Stimulated activated CD4-positive, alpha-beta T cell treated with anti-CD3 and anti-CD28 coated beads, Interleukin-15, amount 100 ng/mL, for 24 hours (primary cell): ENCODE data around the gene LCNL1.

Experiments
- DNase-seq: peaks from one replicate; pipeline ENCODE4 v3.0.0-alpha.2; 2020

Gene LCNL1

DNA sequence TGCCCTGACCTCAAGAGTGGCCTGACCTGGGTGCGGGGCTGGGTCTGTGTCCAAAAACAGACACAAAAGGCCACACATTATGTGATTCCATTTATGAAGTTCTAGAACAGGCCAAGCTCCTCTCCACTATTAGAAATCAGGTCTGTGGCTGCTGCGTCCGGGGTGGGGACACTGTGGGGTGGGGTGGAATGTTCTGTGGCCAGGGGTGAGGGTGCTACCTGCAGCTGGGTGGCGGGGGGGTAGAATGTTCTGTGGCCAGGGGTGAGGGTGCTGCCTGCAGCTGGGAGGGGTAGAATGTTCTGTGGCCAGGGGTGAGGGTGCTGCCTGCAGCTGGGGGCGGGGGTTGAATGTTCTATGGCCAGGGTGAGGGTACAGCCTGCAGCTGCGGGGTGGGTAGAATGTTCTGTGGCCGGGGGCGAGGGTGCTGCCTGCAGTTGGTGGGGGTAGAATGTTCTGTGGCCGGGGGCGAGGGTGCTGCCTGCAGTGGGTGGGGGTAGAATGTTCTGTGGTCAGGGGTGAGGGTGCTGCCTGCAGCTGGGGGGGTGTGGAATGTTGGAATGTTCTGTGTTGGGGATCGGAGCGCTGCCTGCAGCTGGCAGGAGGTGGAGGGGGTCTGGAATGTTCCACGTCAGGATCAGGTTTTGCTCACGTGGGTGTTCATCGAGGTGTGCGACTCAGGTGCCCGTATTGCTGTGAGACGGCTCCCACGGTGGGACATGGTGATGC, 22.4 kb upstream of the LCNL1 start:
- DNase-seq: no peak

- no peak for DNase-seq
Measured at GRCh38 chr9:136960938-136961275, 21.9 kb upstream of the LCNL1 start.

GRCh38 chr9:136961279-136962065, 21.3 kb upstream of the LCNL1 start:
- no peak for DNase-seq

GRCh38 chr9:136962163-136962562, 20.6 kb upstream of the LCNL1 start:
- DNase-seq: no peak

GRCh38 chr9:136962701-136963248, 20.0 kb upstream of the LCNL1 start:
- no peak for DNase-seq

- DNase-seq: no peak
Measured at GRCh38 chr9:136963341-136963740, 19.5 kb upstream of the LCNL1 start.

DNA sequence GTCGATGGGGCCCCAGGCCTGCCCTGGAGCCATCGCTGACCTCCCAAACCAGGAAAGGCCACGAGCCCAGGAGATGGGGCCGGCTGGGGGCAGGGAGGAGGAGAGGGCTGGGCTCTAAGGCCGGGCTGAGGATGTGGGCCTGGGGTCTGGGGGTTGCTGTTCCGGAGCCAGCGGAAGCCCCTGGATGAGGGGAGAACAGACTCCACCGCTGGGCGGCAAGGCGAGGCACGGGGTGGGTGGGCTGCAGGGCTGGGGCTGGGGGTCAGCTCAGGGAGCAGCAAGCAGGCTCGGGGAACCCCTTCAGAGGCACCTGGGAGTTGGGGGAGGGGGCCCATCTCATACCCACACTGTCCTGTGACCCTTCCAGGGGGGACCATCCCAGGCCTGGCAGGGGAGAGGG, 19.0 kb upstream of the LCNL1 start:
- no peak for DNase-seq

- DNase-seq: no peak
Measured at GRCh38 chr9:136964171-136964689, 18.6 kb upstream of the LCNL1 start.

DNA sequence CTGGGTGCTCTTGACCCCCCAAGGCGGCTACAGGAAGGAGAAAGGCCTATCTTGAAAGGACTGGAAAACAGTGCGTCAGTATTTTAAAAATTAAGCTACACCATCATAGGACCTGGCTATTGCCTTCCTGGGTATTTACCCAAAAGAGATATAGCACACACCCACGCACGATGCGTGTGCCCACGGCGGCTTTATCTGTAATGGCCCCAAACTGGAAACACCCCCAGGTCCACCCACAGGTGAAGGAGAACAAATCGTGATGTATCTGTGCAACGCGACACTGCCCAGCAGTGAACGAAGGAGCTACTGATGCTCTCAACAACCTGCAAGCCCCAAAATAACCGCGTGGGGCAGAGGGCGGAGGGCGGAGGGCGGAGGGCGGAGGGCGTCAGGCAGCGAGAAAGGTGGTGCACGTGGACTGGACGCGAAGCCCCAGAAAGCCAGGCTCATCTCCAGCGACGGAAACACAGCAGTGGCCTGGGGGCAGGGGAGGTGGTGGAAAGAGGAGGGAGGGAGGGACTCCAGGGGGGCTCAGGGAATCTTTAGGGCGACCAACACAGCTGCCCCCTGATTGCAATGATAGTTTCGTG, 17.9 kb upstream of the LCNL1 start:
- no peak for DNase-seq

GRCh38 chr9:136965771-136966484, 16.9 kb upstream of the LCNL1 start:
- DNase-seq: no peak

DNA sequence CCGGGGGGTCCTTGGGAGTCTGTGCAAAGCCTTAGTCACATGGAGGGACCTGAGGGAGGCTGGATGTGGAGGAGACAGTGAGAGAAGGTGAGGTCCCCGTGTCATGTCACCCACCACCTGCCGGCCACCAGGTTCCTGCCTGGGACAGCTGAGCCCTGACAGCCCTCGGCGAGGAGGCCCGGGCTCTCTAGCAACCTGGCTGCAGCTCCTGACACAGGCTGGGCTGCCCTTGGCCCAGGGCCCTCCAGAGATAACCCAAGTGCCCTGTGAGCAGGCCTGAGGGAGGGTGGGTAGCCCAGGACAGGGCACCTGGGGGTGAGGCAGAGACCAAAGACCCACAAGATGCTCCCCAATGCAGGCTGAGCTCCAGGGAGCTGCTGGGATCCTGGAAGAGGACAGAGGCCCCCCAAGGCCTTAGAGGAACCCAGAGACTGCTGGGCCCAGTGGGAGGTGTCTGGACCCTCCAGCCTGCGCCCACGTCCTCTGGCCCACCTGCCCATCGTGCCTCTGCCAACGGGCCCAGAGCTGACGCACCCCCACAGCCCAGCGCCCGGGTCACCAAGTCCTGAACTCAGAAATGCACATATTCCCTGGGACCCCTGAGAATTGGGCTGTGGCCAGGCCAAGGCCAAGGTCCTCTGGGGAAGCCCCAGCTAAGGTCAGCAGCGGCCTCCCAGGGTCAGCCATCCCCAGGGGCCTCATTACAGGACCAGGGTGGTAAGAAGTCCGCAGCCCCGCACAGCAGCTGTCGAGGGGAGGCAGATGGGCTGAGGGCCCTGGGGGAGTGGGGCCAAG, 14.3 kb upstream of the LCNL1 start:
- DNase-seq: no peak

- DNase-seq: no peak
Measured at GRCh38 chr9:136969150-136969549, 13.6 kb upstream of the LCNL1 start.

DNA sequence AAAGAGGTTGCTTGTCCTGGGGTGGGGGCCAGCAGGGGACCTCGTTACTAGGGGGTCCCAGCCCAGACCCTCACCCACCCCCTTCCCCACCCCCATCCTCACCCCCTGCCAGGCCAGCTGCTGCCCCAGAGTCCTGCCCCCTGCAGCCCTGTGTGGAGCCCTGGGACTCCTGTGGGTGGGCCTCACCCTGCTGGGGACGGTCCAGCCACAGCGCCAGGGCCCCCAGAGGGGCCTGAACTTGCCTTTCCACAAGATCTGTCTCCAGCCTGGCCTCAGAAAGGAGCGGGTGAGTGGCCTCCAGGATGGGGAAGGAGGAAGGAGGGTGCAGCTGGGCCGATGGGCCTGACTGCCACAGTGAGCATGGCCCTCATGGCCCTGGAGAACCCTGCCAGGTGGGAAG, 13.0 kb upstream of the LCNL1 start:
- DNase-seq: no peak

DNA sequence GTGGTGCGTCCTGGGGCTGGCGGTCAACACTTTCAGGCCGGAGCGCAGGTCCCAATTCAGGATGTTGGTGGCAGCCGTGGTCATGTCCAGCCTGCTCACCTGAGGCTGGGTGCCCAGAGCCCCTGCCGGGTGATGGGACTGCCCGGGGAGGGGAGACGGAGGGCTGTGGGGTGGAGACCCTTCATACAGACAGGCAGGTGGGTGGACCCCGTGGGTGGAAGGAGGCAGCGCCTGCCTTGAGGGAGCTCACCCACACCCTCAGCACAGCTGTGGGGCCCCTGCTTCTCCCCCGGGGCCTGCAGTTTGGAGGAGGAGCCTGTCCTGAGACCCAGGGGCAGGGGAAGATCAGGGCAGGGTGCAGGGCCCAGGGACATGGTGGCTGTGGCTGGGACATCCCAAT, 12.4 kb upstream of the LCNL1 start:
- DNase-seq: no peak

DNA sequence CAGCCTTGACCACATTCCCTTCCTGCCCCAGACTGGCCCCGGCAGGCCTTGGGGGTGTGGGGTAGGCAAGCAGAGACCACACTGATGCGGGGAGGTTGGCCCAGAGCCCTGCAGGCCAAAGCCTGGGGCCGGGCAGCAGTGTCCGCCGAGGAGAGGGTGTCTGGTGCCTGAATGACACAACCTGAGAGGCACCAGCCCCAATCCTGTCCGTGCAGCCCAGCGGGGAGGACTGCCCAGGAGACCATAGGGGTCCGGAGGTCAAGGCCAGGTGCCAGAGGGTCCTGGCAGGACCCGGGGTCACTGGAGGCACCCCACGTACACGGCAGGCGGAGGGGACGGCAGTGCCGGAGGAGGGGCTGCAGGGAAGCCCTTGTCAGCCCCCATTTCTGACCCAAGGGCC, 11.0 kb upstream of the LCNL1 start:
- no peak for DNase-seq

DNA sequence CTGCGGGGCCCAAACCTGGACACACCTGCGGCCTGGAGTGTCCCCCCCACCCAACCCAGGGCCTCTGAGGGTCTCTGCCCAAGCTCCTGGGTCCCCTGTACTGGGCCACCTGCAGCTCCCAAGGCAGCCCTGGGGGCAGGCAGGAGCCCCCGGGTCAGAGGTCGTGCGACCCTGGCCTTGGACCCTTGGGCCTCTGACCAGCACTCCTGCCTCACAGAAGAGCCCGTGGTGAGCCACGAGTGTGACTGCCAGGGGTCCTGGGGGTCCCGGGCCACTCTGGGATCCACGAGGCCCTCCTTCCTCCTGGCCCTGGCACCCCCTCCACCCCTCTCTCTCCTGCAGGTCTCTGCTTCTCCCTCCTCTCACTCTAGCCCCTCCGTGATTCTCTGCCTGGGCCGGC, 10.5 kb upstream of the LCNL1 start:
- DNase-seq: no peak

DNA sequence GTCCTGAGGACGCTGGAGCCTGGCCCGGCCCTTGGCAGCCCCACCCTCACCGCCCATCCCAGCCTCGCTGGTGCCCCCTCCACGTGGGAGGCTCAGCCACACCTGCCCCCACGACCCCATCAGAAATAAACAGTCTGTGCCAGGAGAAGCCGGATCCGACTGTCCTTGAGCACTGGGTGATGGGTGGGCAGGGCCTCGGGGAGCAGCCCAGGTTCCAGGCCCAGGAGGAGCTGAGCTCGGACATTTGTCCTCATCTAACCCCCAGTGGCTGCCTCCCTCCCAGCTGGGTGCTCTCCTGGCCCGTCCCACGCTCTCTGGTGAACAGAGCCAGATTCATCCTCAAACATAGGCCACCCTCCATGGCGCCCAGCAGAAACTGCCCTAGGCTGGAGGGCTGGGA, 10.1 kb upstream of the LCNL1 start:
- DNase-seq: no peak

GRCh38 chr9:136973618-136974617, 8.9 kb upstream of the LCNL1 start:
- no peak for DNase-seq

DNA sequence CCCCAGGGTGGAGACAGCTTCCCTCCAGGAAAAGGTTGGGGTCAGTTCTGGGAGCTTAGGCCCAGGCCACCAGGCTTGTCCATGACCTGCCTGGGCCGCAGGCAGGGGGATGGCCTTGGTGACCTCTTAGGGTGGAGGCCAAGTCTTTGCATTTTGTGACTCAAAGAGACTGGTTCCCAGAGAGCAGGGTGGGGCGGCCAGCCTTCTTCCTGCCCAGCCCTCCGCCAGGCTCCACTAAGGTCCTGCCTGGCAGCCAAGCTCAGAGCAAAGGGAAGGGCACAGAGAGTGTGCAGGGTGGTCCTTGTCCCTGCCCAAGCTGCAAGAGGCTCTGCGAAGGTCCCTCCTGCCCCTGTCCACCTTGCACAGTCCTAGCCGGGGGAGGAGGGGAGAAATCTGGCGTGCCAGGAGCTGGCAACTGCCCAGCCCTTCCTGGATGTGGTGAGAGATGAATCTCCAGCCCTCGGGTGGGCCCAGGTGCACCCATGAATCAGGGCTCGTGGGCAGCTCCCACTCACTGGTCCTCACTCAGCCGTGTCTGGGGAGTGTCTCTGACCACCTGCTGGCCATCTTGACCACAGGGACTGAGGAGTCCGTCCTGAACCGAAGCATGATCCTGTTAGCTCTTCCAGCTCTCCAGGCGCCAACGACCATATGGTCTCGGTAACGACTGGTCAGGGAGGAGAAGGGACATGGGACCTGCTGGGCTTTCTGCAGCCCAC, 7.8 kb upstream of the LCNL1 start:
- no peak for DNase-seq

- peak; percentile 55 for DNase-seq
Measured at GRCh38 chr9:136975644-136976043, 7.1 kb upstream of the LCNL1 start.
